Natural killer cell (primary cell): ENCODE results near the gene EGR4. TPM values are rescaled to one million over a fixed set of nuclear protein-coding genes. Genes with fewer than 3 reads are reported as not detected.

Source experiments
- ATAC-seq, 3 donors: fragments of 150-1000 bp in 2 of 3; fragments of 200-7000 bp in 1 of 3; cut with Tn5 transposase; 1 replicate in 1 of 3; 2 replicates in 2 of 3; pipeline ENCODE4 v1.10.0; 2021; ENCODE audit warnings: mild to moderate bottlenecking in 2 of 3, moderate library complexity in 2 of 3
- DNase-seq, 2 donors: peaks; one replicate each; pipeline versions ENCODE4 v3.0.0 to v3.0.0-alpha.2; 2013 to 2021; ENCODE audit warnings: mixed read lengths in 1 of 2
- H3K27ac ChIP-seq: one replicate; pipeline ENCODE4 v1.5.1; 2013; ENCODE audit warnings: mild to moderate bottlenecking, low read length
- H3K27me3 ChIP-seq: one replicate; pipeline ENCODE4 v1.6.1; 2013; ENCODE audit warnings: low read length; ENCODE audit not compliant: control insufficient read depth, insufficient read depth
- H3K36me3 ChIP-seq: one replicate; pipeline ENCODE4 v1.6.1; 2013; ENCODE audit warnings: low read length; ENCODE audit not compliant: control insufficient read depth, insufficient read depth
- H3K4me1 ChIP-seq: one replicate; pipeline ENCODE4 v1.6.1; 2013; ENCODE audit warnings: low read length; ENCODE audit not compliant: control insufficient read depth, insufficient read depth
- H3K4me3 ChIP-seq: one replicate; pipeline ENCODE4 v1.5.1; 2013; ENCODE audit warnings: low read length
- H3K9me3 ChIP-seq: one replicate; pipeline ENCODE4 v1.6.1; 2013; ENCODE audit warnings: low read length; ENCODE audit not compliant: control insufficient read depth, insufficient read depth
- H3K27ac Mint-ChIP-seq, 2 donors: one replicate each; pipeline ENCODE4 v1.8.0; 2022; ENCODE audit warnings: mild to moderate bottlenecking in 2 of 2, mixed read lengths in 2 of 2, moderate library complexity in 1 of 2
- H3K27me3 Mint-ChIP-seq, 2 donors: one replicate each; pipeline ENCODE4 v1.8.0; 2022; ENCODE audit warnings: low read depth in 2 of 2, mixed read lengths in 2 of 2
- H3K36me3 Mint-ChIP-seq: one replicate; pipeline ENCODE4 v1.8.0; 2022; ENCODE audit warnings: mixed read lengths
- H3K4me1 Mint-ChIP-seq, 2 donors: one replicate each; pipeline ENCODE4 v1.8.0; 2022; ENCODE audit warnings: mixed read lengths in 2 of 2
- H3K4me3 Mint-ChIP-seq: one replicate; pipeline ENCODE4 v1.8.0; 2022; ENCODE audit warnings: mild to moderate bottlenecking, moderate library complexity, mixed read lengths
- H3K9me3 Mint-ChIP-seq, 2 donors: one replicate each; pipeline ENCODE4 v1.8.0; 2022; ENCODE audit warnings: mixed read lengths in 2 of 2
- WGBS: methylation state at CpG from one replicate; pipeline ENCODE4 v1.1.7; 2013; ENCODE audit warnings: missing lambda C conversion rate; ENCODE audit not compliant: insufficient coverage; 5-methylcytosine and 5-hydroxymethylcytosine counted together
- intact Hi-C: fragments of 100-400 bp; cut with micrococcal nuclease; formaldehyde crosslinking; loops from one replicate; pipeline ENCODE4 v1.14.2; 2022
- total RNA-seq, 4 donors: library from RNA; stranded (reverse); fragments of 120-200 nt in 1 of 4; gene quantifications; one replicate each; pipeline versions ENCODE4 v1.2.3 to v1.2.4, GENCODE V29; 2013 to 2022
- TF ChIP-seq, protein P1 (sequence below): fragments of 200-600 bp; IDR thresholded peaks from one replicate; pipeline ENCODE4 v1.8.0; 2022; ENCODE audit warnings: antibody characterized with exemption

EGR4 gene
- total RNA-seq, 3 donors from 2014 or later (not counting 1 experiment from before 2014, with no cell fraction given), result 0.28 to 2.6 (median 1.1) TPM

GRCh38 chr2:73254343-73255006 is 38.9 kb downstream of the EGR4 start:
- no peaks in the 10 kb centered on the region for H3K27me3 ChIP-seq
- Mint-ChIP-seq H3K9me3 (no peaks in the 10 kb centered on the region), H3K4me3 (no peak overlapping the region), H3K27ac (no peak overlapping the region), H3K27me3 (no peaks in the 10 kb centered on the region), H3K36me3 (peaks cover 14% of the 10 kb centered on the region), H3K4me1 (peaks cover 0 to 11% of the 10 kb centered on the region in 2 donors)
- no peak overlapping the region for H3K4me3 ChIP-seq
- H3K36me3 ChIP-seq, result peaks cover 47% of the 10 kb centered on the region
- DNase-seq (no peak), ATAC-seq (no peak)
- no peaks in the 10 kb centered on the region for H3K4me1 ChIP-seq
- intact Hi-C loops, result no loop called here
- H3K9me3 ChIP-seq, result no peaks in the 10 kb centered on the region
- no peak overlapping the region for H3K27ac ChIP-seq
- TF ChIP-seq, protein P1, sequence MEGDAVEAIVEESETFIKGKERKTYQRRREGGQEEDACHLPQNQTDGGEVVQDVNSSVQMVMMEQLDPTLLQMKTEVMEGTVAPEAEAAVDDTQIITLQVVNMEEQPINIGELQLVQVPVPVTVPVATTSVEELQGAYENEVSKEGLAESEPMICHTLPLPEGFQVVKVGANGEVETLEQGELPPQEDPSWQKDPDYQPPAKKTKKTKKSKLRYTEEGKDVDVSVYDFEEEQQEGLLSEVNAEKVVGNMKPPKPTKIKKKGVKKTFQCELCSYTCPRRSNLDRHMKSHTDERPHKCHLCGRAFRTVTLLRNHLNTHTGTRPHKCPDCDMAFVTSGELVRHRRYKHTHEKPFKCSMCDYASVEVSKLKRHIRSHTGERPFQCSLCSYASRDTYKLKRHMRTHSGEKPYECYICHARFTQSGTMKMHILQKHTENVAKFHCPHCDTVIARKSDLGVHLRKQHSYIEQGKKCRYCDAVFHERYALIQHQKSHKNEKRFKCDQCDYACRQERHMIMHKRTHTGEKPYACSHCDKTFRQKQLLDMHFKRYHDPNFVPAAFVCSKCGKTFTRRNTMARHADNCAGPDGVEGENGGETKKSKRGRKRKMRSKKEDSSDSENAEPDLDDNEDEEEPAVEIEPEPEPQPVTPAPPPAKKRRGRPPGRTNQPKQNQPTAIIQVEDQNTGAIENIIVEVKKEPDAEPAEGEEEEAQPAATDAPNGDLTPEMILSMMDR, result no peak
- 92% methylated on average over 6 of the region's 7 CpGs for WGBS

GRCh38 chr2:73253901-73254300 is 39.4 kb downstream of the EGR4 start:
- no peak overlapping the region for H3K27ac Mint-ChIP-seq
- peaks cover 53% of the 10 kb centered on the region for H3K36me3 ChIP-seq
- intact Hi-C loops, result no loop called here

GRCh38 chr2:73253400-73253799 is 39.9 kb downstream of the EGR4 start:
- no peak for ATAC-seq
- 65% methylated on average over 2 of the region's 2 CpGs for WGBS
- Histone ChIP-seq H3K4me3 (no peak overlapping the region), H3K27me3 (no peaks in the 10 kb centered on the region), H3K9me3 (no peaks in the 10 kb centered on the region), H3K27ac (no peak overlapping the region), H3K36me3 (peaks cover 58% of the 10 kb centered on the region), H3K4me1 (no peaks in the 10 kb centered on the region)
- Mint-ChIP-seq H3K27ac (no peak overlapping the region), H3K4me1 (peaks cover 0 to 13% of the 10 kb centered on the region in 2 donors), H3K4me3 (no peak overlapping the region), H3K36me3 (peaks cover 18% of the 10 kb centered on the region), H3K27me3 (no peaks in the 10 kb centered on the region), H3K9me3 (no peaks in the 10 kb centered on the region)
- intact Hi-C loops, result no loop called here
- TF ChIP-seq, protein P1, result no peak
- no peak for DNase-seq

More at GRCh38 chr2:73253901-73254300, 39.4 kb downstream of the EGR4 start:
- Mint-ChIP-seq H3K4me1 (peaks cover 0 to 13% of the 10 kb centered on the region in 2 donors), H3K9me3 (no peaks in the 10 kb centered on the region), H3K27me3 (no peaks in the 10 kb centered on the region), H3K4me3 (no peak overlapping the region), H3K36me3 (peaks cover 18% of the 10 kb centered on the region)
- WGBS, result 97% methylated on average over 3 of the region's 3 CpGs
- Histone ChIP-seq H3K27me3 (no peaks in the 10 kb centered on the region), H3K9me3 (no peaks in the 10 kb centered on the region), H3K27ac (no peak overlapping the region), H3K4me1 (no peaks in the 10 kb centered on the region), H3K4me3 (no peak overlapping the region)
- no peak for DNase-seq
- TF ChIP-seq, protein P1, result no peak
- no peak for ATAC-seq
